PFSK-1 (cell line): Measurements from ENCODE around the gene S1PR2.

Experiments
- POLR2AphosphoS5 ChIP-seq: IDR thresholded peaks from 2 replicates; pipeline ENCODE4 v1.6.1; 2012; ENCODE audit warnings: low read depth, mild to moderate bottlenecking, control low read depth, low read length, moderate library complexity
- SIN3A ChIP-seq: IDR thresholded peaks from 2 replicates; pipeline ENCODE4 v1.6.1; 2012; ENCODE audit warnings: mild to moderate bottlenecking, low read length, moderate library complexity, borderline replicate concordance; ENCODE audit not compliant: insufficient read depth
- TAF1 ChIP-seq: IDR thresholded peaks from 2 replicates; pipeline ENCODE4 v1.6.1; 2012; ENCODE audit warnings: low read length, control low read depth, borderline replicate concordance; ENCODE audit not compliant: insufficient read depth
- TF ChIP-seq, protein P1 (sequence below), 2 experiments: IDR thresholded peaks; 2 replicates each; pipeline versions ENCODE4 v1.6.1 to v1.8.0; 2011 to 2012; ENCODE audit warnings: low read depth in 2 of 2, low read length in 2 of 2, control low read depth in 1 of 2, inconsistent platforms in 1 of 2, mild to moderate bottlenecking in 1 of 2, moderate library complexity in 1 of 2; ENCODE audit not compliant: insufficient read depth in 1 of 2

DNA sequence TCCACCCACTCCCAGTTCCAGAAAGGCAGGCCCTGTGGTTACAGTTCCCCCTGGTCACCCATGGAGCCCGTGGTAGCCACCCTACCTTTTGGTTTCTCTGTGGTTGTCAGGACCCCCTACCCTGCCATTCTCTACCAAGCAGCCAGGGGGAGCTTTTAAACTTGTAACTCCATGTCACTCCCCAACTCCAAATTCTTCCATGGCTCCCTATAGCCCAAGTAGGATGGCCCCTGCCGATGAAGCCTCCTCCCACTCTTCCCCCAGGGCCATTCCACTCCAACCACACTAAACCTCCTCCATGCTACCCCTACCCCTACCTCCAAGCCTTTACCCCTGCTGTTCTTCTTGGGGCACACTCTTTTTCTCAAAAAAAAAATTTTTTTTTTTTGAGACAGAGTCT, 2.2 kb downstream of the S1PR2 start:
- TF ChIP-seq TAF1 (no peak), POLR2AphosphoS5 (no peak), SIN3A (no peak)
- TF ChIP-seq, protein P1, sequence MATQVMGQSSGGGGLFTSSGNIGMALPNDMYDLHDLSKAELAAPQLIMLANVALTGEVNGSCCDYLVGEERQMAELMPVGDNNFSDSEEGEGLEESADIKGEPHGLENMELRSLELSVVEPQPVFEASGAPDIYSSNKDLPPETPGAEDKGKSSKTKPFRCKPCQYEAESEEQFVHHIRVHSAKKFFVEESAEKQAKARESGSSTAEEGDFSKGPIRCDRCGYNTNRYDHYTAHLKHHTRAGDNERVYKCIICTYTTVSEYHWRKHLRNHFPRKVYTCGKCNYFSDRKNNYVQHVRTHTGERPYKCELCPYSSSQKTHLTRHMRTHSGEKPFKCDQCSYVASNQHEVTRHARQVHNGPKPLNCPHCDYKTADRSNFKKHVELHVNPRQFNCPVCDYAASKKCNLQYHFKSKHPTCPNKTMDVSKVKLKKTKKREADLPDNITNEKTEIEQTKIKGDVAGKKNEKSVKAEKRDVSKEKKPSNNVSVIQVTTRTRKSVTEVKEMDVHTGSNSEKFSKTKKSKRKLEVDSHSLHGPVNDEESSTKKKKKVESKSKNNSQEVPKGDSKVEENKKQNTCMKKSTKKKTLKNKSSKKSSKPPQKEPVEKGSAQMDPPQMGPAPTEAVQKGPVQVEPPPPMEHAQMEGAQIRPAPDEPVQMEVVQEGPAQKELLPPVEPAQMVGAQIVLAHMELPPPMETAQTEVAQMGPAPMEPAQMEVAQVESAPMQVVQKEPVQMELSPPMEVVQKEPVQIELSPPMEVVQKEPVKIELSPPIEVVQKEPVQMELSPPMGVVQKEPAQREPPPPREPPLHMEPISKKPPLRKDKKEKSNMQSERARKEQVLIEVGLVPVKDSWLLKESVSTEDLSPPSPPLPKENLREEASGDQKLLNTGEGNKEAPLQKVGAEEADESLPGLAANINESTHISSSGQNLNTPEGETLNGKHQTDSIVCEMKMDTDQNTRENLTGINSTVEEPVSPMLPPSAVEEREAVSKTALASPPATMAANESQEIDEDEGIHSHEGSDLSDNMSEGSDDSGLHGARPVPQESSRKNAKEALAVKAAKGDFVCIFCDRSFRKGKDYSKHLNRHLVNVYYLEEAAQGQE (IDR thresholded peaks at IDR 0.05; ENCODE audit: insufficient read depth in 1 of 2, low read depth in 2 of 2, low read length in 2 of 2) = no peak
